NCI-H2196 treated with DMSO at 0.1 percent for 48 hours (cell line): ENCODE data around the gene KRTAP4-8.
"Not testable (repeated sequence)": the region's sequence is repeated elsewhere in the genome, so short reads cannot be mapped to it uniquely, and the experiment has no call there.

ENCODE experiments used
- DNase-seq: peaks from one replicate; lab custom pipeline; 2025; ENCODE audit not compliant: unreplicated experiment; lab: John Stamatoyannopoulos, UW

The KRTAP4-8 gene

DNA sequence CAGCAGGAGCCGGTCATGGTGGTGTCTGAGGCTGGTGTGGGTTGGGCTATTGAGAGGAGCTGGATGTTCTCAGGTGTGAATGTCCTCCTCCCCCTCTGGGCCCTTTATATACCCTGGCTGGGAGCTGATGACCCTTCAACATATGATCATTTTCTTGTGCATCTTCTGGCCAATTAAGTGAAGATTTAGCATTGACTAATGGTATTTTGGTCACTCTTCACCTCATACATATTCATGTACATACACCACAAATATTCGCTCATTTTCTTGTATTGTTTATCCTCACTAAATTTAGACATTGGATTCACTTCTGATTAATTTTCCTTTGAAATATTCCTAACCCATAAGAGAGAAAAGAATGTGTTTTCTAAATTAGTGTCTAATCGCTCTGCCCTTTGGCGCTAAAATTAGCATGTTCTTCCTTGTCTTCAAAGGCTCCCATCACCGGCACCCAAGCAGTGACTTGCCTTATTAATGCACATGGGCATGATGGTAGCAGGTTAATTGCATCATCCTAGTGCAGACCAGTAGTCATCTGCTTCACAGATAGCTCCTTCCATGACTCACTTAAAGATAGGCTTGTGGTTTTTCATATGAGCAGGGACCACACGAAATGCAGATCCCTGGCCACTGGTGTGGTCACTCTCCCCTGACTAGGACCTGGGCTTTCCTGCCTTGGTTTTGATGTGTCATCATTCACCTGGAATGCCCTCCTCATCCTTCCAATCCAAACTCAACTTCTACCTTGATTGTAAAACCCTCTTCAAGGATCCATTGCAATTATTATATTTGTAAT, 31.9 kb downstream of the KRTAP4-8 start, which contains the start of gene KRTAP2-4:
TSS of gene KRTAP2-4 (minus strand) at position 51 of the 796 bp plus-strand sequence. CDS start at position 17, 34 bp downstream.
- no peak for DNase-seq

DNA sequence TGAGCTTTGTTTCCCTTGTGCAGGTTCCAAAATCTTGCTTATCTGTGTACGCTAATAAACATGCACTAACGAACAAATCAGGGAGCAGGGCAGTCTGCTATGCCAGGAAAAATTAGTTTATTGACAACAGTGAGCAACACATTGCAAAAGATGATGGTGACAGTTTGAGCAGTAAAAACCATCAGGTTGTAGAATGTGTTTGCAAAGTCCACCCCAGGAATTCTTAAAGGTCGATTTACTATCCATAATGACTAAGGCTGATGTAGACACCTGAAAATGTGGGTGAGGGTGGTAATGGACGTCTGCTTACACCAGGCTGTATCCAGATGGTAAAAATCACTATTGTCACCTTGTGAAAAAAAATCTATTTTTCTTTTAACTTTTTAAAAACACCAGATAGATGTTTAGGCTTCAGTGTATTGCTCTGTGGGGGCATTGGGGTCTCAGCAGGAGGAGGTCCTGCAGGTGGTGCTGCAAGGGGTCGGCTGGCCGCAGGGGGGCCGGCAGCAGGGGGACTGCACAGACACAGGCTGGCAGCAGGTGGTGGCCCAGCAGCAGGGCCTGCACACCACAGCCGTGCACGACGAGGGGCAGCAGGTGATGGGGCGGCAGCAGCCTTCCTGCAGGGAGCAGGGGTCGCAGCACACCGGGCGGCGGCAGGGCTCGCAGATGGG, 32.8 kb downstream of the KRTAP4-8 start:
- DNase-seq = not testable (repeated sequence)

DNA sequence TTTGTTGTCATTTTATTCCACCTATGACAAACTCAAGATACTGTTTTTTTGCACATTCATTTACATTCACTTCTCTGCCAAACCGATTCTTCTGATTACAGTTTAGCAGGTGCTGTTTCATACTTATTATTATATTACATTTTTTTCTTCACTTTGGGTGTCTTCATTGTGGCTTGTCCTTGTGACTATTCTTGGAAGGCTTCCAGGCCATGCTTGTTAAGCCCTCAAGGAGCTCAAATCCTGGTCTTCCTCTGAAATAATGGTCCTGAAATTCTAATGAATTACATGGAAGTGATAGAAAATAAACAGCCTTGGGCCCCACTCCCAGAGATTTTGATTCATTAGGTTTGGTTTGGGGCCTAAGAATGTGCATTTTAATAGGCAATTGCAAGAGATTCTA, 33.6 kb downstream of the KRTAP4-8 start:
- no peak for DNase-seq

DNA sequence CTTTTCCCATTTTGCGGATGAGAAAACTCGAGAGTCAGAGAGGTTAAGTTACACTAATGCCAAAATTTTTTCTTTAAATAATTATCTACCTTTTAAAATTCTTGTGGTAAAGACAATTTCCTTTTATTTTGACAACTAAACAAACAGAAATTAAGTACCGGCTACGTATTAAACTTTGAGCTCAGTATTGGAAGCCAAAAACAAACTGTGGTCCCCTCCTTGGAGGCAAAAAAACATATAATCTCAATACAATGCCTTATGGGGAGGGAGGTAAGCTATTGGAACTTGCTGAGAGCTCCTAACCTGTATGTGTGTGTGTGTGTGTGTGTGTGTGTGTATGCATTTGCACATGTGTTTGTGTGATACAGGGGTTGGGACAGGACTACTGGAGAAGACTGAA, 34.5 kb downstream of the KRTAP4-8 start:
- DNase-seq = no peak

DNA sequence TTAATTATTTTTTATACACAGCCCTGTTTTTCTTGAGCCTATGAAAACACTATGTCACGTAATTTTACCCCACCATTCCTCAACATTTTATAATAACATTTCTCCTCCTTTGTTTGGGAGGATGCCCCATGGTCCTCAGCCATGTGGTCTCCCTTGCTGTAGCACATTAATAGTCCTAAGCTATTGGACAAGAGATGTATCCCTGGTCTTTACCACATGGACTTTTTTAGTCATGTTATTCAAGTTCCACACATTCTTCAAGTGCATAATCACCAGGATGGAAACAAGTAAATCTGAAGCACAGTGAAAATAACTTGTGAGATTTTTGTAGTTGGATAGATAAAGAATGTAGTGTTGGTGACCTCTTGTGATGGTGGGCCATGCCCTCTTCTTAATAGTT, 36.0 kb downstream of the KRTAP4-8 start:
- DNase-seq = no peak

DNA sequence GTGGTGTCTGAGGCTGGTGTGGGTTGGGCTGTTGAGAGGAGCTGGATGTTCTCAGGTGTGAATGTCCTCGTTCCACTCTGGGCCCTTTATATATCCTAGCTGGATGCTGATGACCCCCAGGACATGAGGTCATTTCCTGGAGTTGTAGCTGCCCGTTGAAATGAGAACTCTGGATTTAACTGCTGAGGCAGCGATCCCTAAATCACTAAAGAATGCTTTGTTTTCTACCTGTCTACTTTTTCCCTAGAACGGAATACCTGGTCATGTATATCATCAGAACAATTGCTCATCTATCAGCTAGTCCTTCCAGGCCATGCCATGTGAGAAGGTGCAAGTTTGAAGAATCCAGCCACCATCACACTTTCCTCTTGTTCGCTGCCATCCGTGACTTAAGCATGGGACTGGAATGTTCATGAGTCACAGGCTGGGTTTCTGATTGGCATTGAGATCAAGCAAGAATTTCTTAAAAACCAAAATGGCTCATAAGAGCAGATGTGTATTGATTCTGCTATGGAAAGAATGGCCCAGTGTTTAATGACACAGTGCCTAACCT, 37.8 kb downstream of the KRTAP4-8 start, which contains the start of gene KRTAP2-3:
TSS of gene KRTAP2-3 (minus strand) at position 63 of the 553 bp plus-strand sequence. CDS start 64 bp downstream, outside the sequence.
- no peak for DNase-seq

DNA sequence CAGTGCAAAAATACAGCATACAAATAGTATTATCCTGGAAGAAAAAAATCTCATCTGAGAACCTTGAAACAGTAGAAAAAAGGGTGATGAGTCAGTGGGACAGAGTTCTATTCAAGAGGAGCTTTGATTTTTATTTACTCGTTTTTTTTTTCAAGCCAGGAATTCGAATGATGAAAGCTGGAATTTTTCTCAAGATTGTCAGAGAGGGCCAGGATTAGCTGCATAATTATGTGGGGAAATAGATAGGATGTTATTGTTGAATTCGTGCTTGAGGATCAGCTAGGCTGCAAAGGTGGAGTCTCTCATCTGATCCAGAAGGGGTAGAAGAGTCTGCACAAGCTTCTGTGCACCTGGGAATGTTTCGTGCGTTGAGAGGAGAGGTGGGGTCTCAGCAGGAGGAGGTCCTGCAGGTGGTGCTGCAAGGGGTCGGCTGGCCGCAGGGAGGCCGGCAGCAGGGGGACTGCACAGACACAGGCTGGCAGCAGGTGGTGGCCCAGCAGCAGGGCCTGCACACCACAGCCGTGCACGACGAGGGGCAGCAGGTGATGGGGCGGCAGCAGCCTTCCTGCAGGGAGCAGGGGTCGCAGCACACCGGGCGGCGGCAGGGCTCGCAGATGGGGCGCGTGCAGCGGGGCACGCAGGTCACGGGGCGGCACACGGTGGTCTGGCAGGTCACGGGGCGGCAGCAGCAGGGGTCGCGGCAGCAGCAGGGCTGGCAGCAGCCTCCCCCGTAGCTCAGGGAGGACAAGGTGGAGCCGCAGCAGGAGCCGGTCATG, 38.5 kb downstream of the KRTAP4-8 start:
- DNase-seq = not testable (repeated sequence)

DNA sequence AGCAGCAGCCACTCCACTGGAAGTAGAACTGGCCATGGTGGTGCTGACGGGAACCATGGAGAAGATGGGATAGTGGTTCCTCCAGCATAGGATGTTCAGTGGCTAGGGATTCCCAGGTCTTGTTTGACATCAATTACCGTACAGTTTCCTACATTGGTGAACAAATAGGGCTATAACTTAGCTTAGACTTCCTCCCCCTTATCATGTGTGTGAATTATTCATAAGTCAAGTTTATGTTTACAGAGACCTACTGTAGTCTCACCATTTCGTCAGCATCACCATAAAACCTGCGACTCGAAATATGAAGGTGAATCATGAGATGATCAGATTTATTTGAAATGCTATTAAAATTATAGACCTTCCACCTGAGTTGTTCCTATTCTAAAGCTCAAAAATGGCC, 39.2 kb downstream of the KRTAP4-8 start:
- DNase-seq = no peak

DNA sequence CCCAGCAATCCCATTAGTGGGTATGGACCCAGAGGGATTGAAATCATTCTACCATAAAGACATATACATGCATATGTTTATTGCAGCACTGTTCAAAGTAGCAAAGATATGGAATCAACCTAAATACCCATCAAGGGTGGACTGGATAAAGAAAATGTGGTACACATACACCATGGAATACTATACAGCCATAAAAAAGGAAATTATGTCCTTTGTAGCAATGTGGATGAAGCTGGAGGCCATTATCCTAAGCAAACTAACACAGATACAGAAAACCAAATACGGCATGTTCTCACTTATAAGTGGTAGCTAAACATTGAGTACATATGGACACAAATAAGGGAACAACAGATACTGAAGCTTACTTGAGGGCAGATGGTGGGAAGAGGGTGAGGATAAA, 40.4 kb downstream of the KRTAP4-8 start:
- no peak for DNase-seq

DNA sequence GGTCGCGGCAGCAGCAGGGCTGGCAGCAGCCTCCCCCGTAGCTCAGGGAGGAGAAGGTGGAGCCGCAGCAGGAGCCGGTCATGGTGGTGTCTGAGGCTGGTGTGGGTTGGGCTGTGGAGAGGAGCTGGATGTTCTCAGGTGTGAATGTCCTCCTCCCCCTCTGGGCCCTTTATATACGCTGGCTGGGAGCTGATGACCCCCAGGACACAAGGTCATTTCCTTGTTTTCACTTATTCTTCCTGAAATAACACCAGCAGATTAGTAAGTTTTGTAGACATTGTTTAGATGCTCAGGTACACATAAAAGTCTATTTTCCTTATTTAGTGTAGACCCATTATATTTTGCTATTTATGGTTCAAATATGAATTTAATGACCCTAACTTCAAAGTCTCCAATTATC, 42.8 kb downstream of the KRTAP4-8 start, which contains the start of gene KRTAP2-2:
TSS of gene KRTAP2-2 (minus strand) at position 101 of the 400 bp plus-strand sequence. CDS start at position 82, 19 bp downstream.
- DNase-seq = not testable (repeated sequence)

DNA sequence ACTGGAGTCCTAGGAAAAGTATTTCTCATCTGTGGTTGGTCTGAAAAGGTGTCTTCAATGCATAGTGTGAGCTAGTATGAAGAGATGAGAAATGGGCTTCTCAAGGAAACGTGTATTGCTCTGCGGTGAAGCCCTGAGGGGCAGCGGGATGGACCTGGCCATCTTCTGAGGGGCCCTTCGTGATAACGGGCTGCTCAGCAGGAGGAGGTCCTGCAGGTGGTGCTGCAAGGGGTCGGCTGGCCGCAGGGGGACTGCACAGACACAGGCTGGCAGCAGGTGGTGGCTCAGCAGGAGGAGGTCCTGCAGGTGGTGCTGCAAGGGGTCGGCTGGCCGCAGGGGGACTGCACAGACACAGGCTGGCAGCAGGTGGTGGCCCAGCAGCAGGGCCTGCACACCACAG, 43.4 kb downstream of the KRTAP4-8 start:
- not testable (repeated sequence) for DNase-seq

DNA sequence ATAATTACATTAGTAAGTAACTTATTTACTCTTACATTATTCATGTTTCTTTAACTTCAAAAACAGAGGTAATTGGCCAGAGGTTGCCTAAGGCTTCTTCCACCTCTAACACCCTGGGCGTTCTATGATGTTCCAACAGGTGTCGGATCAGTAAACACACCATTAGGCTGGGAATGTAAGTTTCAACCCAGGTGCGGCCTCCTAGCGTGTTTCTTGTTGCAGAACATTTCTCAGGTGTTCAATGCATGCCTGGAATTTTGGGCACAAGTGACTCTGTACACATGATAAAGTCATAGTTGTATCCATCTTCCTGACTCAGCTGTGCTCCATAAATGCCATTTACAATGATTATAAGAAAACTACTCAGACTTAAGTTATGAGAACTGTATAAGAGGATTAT, 43.9 kb downstream of the KRTAP4-8 start:
- no peak for DNase-seq

DNA sequence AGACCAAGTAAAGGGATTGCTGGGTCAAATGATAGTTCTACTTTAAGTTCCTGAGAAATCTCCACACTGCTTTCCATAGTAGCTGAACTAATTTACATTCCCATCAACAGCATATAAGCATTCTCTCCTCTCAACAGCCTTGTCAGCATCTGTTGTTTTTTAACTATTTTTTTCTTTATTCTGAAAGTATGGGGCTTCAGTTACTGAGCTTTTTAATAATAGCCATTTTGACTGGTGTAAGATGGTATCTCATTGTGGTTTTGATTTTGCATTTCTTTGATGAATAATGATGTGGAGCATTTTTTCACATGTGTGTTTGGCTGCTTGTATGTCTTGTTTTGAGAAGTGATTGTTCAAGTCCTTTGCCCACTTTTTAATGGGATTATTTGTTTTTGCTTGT, 45.4 kb downstream of the KRTAP4-8 start:
- no peak for DNase-seq

DNA sequence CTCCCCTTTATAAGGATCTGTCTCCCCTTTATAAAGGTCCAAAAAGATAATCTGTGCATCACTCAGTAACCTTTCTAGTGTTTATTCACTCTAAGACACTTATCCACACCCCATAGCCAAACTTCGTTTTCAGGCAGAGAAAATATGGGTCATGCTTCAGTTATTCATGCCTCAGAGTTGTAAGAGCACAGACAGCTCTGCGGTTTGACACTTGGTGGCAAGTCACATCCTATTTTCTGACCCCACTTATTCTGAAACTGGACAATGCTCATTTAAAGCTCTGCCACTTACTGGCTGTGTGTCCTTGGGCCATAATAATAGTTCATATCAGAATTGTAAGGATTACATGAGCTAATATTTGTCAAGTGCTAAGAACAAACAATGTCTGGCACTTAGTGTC, 48.8 kb downstream of the KRTAP4-8 start:
- no peak for DNase-seq

DNA sequence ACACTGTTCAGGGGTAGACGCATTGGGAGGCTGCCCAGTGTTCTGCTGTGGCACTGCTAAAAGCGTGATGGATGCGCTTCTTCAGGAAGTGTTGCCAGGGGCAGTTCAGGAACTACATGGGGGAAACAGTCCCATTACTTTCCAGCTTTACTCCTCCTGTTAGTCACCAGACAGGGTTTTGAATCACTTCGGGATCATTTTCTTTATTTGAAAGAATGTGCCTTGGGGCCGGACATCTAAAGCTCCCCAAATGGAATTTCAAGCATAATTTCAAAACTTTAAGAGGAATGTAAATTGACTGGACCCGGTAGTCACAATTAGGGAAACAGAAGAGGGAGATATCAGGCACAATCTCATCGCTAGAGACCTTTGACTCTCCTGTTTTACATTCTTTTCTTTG, 49.5 kb downstream of the KRTAP4-8 start:
- no peak for DNase-seq
